Measurements from ENCODE around the gene FMNL2.

Gene FMNL2

DNA sequence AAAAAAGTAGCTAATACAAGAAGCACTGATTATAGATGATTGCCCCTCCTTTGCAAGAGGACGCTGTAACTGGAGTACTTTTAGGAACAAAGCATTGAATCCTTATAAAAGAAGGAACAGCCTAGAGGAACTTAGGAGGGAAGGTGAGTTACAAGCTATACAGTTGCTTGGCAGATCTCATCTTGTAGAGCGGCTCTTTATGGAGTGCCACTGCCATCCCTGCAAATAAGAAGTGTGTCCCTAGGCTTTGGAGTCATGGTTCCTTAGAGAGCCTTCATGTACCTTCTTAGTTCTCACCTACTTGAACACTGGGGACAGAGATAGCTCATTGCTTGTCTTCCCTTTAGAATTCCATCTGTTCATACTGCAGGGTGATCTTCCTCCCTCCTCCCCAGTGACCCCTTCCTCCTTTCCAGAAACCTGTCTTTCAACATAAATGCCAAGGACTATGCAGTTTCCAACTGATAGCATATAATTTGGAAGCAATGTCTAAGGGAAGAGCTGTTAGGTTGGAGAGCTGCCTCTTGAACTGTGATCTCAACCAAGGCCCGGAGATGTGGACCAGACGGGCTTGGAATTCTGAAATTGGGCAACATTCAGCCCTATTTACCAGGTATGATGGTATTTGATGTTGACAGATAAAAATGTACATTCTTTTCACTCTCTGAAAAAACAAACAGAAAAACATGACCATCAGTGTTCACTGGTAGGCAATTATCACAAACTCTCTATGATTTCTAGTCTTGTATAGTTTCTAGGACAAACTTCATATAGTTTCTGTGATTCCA, 7.5 kb downstream of the FMNL2 start:
- no peak for DNase-seq

DNA sequence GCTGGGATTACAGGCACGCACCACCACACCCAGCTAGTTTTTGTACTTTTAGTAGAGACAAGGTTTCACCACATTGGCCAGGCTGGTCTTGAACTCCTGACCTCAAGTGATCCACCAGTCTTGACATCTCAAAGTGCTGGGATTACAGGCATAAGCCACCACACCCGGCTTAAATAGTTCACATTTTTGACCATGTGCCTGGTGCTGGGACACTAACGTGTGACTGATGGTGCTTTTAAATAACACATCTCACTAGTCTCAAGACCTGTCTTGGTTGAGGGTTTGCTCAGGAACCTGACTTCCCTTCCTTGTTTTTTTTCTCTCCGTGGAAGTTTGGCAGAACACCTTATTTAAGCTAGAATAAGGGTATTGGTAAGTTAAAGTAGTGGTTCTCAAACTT, 8.5 kb downstream of the FMNL2 start:
- no peak for DNase-seq

DNA sequence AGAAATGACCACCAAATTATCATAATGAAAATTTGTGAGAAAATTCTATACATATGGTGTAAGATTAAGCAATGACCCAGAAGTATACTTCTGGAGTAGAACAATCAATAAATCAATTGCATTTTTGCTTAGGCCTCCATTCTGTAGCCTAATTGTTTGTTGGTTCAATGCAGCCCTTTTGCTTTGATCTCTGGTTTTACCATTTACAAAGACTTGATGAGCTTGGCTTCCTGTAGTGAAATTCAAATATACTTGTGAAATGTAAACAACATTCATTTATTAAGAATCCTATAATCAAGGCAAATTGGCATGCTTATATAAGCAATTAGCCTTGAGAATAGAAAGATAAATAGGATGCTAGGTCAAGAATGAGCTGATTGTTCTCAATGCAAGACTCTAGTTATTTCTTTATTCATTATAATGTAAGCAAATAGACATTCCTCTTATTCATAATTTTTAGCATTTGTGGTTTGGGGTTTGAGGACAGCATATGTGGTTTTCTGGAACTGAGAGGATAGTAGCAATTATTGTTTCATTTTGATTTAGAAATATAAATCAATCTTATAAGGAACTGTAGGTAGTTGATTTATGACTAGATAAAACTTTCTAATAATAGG, 9.7 kb downstream of the FMNL2 start:
- DNase-seq: peak; percentile 58

DNA sequence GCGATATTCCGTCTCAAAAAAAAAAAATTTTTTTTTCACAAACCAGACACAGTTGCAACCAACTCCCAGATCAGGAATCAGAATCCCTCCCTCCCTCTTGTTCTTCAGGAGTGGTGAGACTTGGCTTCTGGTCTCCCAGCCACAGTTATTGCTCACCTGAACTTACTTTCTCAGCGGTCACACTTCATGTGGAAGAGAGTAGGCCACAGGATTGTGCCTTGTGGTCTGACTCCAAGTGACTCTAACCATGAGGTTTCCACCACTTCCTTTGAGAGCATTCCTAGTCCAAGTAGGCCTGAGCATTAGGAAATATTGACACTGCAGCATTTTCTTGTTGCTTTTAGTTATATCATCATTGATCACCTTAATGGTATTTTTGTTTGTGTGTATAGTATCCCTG, 12.1 kb downstream of the FMNL2 start:
- DNase-seq: no peak

DNA sequence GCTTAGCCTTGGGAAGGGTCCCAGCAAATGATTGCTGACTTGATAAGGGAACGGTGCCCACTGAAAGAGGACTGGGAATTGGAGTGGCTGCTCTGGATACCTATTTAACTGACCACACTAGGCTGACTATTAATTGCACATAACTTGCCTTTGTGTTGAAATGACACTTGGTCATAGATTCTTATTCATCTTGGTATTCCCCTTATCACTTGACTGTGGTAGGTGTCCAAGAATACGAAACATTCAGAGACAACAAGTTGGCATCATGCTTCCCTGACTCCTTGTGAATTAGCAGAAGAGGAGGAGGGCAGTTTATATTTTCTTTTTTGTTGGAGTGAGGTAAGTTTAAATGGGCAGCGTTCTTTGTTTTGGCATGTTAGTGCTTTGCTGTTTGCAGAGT, 13.4 kb downstream of the FMNL2 start:
- no peak for DNase-seq

DNA sequence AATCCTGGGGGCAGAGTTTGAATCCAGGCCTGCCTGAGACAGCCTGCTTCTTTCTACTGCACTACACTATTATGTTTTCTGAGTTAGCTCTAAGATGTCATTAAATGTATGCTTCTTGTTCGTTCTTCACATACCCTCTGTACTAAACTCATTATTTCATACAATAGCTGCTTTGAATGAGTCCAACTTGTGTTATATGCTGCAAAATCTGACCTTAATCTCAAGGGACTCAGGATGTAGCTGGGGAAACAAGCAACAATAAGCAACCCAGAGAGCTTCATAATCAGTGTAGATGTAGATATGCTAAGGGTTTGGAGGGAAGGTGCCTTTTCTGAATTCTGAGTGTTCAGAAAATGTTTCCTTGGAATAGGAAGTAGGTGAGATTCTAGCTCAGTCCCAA, 14.4 kb downstream of the FMNL2 start:
- DNase-seq: no peak

DNA sequence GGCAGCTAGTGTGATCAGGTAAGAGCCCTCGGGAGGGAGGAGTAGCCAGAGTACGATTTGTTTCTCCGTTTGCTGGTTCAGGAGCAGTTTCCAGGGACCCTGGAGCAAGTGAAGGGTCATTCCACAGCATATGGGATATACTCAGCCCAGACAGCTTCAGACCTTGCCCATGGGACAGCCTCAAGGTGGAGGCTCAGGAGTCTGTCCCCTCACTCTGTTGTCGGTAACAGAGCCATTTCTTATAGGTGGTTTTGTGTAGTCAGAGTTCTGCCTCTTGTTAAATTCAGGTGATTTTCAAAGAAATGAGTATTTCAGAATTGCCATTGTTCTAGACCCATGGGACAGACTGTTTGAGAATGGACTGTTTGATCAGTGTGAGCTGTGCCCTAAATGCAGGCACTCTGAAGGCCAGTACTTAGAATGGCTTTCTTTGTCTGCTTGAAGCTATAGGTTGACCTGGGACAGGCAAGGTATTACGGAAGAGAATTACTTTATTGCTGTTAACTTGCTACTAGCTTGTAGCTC, 15.2 kb downstream of the FMNL2 start:
- DNase-seq: no peak

DNA sequence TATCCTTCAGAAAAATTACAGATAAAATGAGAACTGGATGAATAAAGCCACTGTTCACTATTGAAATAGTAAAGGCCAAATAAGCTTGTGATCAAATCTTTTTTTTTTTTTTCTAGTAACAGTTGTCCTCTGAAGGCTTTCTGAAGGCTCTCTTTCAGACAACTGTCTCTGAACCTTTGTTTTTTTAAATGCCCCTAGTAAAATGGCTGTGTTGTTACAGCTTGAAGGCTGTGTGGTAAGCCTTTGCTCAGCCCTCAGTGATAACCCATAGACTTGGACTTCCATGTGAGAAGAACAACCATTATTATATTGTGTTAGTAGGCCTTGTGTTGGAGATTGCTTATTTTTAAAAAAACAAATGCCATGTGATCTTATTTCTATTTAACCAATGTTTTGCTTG, 17.6 kb downstream of the FMNL2 start:
- no peak for DNase-seq

DNA sequence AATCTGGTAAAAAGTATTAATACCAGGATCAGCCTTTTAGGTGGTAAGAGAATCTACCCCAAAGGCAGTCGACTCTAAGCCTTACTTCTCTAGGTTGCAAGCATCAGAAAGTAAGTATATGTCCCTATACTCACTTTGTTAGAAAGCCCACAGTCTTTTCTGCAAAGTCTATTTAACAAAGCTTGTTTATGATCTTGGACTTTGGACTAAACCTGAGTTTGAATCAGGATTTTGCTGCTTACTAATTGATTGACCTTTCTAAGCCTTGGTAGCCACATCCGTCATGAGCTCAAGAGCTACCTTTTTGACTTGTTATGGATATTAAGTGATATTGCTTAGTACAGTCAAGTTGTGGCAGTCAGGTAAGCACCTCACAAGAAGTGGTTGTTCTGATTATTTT, 18.4 kb downstream of the FMNL2 start:
- no peak for DNase-seq

DNA sequence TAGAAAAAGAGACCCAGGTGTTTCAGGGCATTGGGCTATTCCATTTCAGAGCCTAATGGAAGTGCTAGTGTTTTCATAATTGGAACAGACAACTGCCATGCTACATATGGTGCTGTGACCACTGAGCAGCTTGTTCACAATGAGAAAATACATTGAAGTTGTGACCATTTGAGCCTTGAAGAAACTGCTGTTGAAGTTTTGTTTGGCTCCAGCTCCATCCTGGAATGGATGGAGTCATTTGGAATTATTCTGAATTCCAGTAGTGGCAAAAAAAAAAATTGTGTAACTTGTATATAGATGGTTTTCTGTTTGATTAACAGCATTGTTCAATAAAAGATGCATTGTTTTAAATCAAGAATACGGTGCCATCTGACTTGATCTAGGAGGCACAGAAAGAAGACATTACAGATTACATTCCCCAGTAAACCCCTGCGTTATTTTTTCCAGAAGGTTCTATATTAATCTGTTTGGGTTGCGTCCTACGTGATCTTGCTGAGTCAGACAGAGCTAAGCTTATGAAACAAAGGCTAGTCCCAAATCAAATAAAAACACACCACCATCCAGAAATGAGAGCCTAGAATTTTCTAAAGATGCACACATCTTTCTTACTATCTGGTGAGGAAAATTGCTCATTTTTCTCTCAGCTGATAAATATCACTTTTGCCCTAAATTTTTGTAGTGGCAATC, 19.2 kb downstream of the FMNL2 start:
- no peak for DNase-seq

DNA sequence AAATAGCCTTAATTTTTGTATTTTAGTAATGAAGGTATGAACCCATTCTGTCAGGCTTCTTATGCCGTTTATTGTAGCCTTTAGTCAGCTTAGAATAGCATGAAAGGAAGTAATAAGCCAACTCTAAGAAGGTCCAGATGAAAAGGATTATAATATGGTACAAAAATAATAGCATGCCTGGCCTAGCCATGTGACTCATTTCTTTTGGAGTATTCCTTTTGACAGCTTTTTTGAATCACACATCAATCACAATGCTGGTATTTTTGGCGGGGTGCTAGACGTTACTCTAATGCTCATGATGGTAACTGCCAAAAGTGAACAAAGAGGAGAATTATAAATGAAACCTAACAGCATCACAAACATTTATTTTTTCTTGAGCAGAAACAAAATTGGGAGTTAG, 19.9 kb downstream of the FMNL2 start:
- DNase-seq: no peak

DNA sequence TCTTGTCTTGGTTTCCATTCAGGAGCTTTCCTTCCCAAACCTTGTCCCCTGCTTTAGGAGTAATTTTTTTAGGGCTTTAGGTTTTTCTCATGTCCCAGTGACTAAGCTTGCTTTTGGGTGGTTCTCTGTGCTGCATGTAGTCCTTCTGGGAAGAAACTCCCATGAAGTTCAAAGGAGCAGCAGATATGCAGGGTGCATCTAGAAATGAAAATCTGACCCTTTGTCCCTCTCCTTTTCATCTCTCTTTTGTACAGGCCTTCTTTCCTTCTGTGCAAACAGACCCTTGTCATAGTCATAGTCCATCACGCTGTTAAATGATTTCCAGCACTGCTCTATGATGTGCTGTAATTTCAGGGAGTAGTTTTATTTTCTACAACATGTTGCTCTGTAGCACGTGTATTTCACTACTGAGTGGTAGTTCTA, 20.4 kb downstream of the FMNL2 start:
- DNase-seq: no peak

DNA sequence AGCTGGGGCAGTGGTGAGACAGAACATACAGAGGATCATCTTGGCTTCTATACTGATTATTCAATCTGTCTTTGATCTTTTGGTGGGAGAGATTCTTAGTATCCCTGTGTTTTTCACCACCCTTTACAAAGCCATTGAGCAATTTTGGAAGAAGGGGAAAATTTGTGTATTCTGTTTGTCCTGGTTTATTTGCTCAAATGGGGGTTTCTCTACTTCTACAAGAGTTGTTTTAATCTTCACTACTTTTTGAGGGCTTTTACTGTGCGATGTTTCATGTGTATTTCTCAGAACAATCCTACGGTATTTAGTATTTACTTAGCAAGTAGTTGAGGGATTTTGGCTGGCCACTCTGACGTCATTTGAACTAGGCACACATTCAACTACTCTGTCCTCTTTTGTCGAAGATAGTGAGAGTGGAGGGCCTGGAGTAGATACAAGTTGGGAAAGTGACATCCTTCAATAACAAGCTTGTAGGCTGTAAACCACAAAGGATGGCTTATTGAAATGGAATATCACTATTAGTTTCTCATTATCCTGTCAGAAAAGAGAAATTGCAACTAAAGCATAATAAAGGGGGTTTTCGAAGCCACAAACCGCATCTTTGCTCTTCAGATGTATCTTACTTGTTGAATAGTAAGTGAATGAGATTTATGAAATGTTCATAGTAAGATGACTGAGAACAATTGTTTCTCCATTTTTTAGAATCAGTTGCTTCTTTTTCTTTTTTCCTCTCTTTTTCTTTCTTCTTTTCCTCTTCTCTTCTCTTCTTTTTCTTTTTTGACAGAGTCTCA, 24.8 kb downstream of the FMNL2 start:
- no peak for DNase-seq

DNA sequence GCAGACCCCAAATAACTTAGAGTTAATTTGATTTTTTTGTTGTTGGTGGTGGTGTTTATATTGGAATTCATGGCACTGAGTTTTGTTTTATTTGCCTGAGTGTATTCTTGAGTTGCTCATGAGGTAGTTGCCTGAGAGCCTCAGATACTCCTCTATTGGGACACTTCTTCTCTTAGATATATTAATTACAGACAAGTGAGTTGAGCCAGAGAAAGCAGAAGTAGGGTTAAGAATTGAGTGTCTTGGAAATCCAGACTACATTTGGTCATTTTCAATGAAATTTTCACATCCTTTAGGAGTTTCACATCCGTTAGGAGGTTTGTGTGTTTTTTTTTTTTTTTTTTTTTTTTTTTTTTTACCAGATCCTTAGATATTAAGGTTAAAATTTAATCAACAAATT, 29.0 kb downstream of the FMNL2 start:
- DNase-seq: no peak

DNA sequence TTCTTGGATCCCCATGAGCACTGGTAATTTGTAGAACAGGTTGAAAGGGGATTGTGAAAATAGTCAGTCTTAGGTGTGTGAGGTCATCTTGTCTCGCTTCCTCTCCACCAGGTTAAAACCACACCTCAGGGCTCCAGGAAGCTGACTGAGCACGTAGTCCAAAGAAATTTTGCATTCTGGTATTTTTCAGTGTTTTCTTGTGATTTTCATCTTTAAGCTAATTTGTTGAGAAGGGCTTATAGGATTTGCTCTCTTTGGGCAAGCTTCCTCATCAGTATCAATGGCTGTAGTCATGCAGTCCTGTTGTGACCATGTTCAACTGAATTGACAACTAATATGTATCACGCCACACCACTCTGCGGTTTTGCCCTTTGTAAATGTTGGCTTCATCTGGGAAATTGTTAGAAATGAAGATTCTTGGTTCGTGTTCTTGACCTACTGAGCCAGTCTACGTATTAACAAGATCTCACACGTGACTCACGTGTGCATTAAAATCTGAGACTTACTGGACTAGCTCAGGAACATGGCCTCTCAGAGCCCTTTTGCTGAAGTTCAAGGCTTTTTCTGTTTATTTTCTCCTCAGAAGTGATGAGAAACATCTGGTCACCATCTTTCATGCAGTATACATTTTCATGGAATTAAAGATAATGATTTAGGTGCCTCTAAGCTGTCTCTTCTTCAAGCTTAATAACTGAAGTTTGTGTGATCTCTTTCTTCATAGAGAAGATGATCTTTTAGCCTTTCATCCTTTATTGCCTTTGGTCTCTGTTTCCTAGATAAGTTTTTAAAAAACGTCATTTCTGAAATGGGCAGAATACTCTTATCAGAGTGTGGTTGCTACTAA, 32.8 kb downstream of the FMNL2 start:
- DNase-seq: no peak

DNA sequence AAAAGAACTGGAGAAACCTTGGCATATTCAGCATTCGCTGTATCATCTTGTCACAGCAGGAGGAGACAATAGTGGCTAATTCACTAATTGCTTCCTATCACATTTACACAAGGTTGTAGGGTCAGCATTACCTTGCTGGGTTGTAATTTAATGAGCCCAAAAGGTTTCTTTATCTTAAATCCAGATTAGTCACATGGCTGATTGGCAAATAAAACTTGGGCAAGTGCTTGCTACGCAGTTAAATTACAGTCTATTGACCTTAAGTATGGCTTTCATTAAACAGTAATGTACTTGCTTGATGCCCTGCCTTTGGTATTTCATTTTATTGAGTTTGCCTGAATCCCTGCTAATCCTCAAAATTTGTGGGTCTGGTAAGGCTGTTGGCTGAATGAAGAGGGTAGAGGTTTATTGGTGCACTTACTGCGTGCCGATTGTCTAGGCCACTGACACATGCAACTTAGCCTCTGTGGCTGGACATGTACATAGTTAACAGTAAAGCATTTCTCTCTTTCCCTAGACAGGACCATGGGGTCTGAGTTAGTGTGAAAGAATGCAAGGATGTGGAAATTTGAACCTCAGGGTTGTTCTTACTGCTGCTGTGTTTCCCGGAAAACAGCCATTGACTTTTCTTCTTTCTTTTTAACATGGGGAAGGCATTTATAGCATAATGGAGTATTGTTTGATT, 34.3 kb downstream of the FMNL2 start:
- DNase-seq: peak; percentile 2

DNA sequence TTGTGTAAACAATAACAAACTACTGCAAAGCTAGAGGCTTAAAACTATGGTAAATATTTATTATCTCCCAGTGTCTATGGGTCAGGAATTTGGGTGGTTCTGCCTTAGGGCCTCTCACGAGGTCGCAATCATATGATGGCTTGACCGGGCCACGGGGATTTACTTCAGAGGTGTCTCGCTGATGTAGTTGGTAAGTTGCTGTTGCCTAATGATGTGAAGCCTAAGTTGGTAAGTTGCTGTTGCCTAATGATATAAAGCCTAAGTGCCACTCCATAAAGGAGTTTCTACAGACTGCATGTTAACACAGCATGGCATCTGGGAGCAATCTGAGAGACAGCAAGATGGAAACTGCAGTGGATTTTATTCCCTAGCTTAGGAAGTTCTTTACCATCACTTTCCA, 35.8 kb downstream of the FMNL2 start:
- DNase-seq: no peak

DNA sequence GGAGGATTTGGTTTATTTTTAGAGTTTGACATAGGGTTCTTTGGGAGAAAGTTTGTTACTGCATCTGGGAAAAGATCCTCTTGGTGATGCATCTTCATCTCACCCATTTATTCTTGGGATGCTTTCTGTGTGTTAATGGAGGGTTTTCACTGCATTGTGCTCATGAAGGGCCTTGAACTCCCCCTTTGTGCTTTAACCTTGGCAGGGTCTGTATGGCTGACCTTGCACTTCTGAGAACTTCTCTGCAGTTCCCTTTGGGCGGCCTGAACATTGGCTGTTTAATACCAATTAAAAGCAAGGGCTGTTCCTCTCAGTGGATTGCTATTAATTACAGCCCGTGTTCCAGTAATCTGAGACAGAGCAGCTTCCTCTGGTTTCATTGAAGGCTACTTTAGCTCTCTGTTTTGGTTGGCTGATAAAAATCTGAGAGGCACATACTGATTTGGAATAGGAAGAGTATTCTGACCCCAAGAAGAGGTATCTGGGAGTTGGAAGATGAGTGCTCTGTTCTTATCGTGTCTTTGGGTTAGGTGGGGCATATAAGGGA, 37.5 kb downstream of the FMNL2 start:
- no peak for DNase-seq

DNA sequence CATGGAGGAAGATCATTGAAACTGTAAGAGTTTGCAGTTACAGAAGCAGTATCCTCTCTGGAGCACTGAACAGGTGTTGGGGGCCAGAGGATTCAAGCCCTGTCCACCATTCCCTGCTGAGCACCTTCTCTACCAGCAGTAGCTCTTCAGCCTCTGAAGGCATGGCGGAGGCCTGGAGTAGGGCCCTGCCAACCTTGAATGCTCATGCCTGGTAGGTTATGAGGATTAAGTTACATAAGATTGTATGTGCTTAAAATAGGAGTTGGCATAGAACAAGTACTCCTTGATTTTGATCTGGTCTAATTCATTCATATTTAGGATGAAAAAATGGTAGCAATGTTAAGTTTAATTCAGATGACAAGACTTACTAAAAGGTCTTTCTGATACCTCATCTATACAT, 40.2 kb downstream of the FMNL2 start:
- DNase-seq: no peak

DNA sequence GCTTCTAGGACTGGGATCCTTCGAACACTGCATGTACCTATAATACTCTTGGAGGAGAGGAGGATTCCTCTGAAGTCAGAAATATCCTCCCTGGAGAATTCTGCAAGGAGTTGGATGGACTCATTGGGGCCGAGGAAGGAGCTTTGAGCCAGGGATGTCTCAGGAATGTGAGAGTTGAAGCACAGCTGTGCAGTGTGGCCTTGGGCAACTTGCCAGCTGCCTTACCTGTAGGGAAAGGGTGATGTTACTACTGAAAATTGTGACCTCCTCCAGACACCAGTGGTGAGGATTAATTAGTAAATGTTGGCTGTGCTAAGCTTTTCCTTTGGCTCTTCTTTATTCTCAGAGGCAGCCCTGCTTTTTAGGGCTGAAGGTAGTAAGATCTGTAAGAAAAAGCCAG, 41.4 kb downstream of the FMNL2 start:
- DNase-seq: no peak

DNA sequence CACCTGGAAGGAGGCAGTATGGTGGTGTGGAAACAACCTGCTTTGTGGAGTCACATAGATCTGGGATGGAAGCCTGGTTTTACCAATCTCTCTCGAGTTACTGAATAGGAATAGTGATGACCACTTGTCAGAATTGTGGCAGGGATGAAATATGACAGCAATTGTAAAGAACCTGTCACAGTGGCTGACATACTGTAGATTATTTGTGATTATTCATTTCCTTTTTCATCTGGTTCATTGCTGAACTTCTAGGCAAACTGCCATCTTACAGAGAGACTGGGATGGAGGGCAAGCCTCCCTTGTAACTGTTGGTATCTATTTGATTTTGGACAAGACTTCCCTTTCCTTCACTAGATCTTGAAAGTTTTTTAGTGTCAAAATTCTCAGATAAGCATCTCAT, 42.0 kb downstream of the FMNL2 start:
- DNase-seq: no peak

Data from NCI-H146 (cell line).